PFSK-1 (cell line): ENCODE results near the gene TULP4.

ENCODE experiments used
- FOXP2 ChIP-seq: optimal IDR thresholded peaks from 2 replicates; pipeline ENCODE3; 2011; ENCODE audit warnings: borderline replicate concordance, control low read depth, inconsistent platforms; ENCODE audit not compliant: insufficient read depth; ENCODE audit errors: extremely low read length, extremely low read depth
- POLR2AphosphoS5 ChIP-seq: IDR thresholded peaks from 2 replicates; pipeline ENCODE4 v1.6.1; 2012; ENCODE audit warnings: low read depth, mild to moderate bottlenecking, control low read depth, low read length, moderate library complexity
- SIN3A ChIP-seq: IDR thresholded peaks from 2 replicates; pipeline ENCODE4 v1.6.1; 2012; ENCODE audit warnings: mild to moderate bottlenecking, low read length, moderate library complexity, borderline replicate concordance; ENCODE audit not compliant: insufficient read depth
- TAF1 ChIP-seq: IDR thresholded peaks from 2 replicates; pipeline ENCODE4 v1.6.1; 2012; ENCODE audit warnings: low read length, control low read depth, borderline replicate concordance; ENCODE audit not compliant: insufficient read depth
- TF ChIP-seq, protein P1 (sequence below), 2 experiments: IDR thresholded peaks; 2 replicates each; pipeline versions ENCODE4 v1.6.1 to v1.8.0; 2011 to 2012; ENCODE audit warnings: low read depth in 2 of 2, low read length in 2 of 2, control low read depth in 1 of 2, inconsistent platforms in 1 of 2, mild to moderate bottlenecking in 1 of 2, moderate library complexity in 1 of 2; ENCODE audit not compliant: insufficient read depth in 1 of 2

Gene TULP4

GRCh38 chr6:158528826-158529225, 216.6 kb downstream of the TULP4 start:
- TF ChIP-seq FOXP2: no peak
- no peak for TF ChIP-seq POLR2AphosphoS5
- TF ChIP-seq TAF1: no peak
- TF ChIP-seq, protein P1, sequence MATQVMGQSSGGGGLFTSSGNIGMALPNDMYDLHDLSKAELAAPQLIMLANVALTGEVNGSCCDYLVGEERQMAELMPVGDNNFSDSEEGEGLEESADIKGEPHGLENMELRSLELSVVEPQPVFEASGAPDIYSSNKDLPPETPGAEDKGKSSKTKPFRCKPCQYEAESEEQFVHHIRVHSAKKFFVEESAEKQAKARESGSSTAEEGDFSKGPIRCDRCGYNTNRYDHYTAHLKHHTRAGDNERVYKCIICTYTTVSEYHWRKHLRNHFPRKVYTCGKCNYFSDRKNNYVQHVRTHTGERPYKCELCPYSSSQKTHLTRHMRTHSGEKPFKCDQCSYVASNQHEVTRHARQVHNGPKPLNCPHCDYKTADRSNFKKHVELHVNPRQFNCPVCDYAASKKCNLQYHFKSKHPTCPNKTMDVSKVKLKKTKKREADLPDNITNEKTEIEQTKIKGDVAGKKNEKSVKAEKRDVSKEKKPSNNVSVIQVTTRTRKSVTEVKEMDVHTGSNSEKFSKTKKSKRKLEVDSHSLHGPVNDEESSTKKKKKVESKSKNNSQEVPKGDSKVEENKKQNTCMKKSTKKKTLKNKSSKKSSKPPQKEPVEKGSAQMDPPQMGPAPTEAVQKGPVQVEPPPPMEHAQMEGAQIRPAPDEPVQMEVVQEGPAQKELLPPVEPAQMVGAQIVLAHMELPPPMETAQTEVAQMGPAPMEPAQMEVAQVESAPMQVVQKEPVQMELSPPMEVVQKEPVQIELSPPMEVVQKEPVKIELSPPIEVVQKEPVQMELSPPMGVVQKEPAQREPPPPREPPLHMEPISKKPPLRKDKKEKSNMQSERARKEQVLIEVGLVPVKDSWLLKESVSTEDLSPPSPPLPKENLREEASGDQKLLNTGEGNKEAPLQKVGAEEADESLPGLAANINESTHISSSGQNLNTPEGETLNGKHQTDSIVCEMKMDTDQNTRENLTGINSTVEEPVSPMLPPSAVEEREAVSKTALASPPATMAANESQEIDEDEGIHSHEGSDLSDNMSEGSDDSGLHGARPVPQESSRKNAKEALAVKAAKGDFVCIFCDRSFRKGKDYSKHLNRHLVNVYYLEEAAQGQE (IDR thresholded peaks at IDR 0.05; ENCODE audit: insufficient read depth in 1 of 2, low read depth in 2 of 2, low read length in 2 of 2): no peak
- no peak for TF ChIP-seq SIN3A

DNA sequence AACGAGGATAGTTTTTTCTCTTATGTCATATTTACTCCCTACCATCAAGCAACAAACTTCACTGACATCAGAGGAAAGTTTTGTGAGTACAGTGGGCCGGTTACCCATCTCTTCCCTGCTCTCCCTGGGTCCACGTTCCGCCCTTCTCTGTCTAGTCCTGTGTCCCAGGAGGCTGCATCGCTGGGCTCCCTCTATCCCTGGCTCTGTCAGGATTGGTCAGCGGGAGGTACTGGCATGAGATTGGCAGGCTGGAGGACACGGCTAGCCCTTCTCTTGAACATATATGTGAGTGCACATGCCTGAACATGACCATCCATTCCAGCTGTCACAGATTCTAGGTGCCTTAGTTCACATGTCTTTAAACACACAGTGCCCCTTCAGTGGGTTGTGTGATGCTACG, 217.4 kb downstream of the TULP4 start:
- no peak for TF ChIP-seq POLR2AphosphoS5
- TF ChIP-seq, protein P1 (IDR thresholded peaks at IDR 0.05; ENCODE audit: insufficient read depth in 1 of 2, low read depth in 2 of 2, low read length in 2 of 2): no peak
- no peak for TF ChIP-seq TAF1
- no peak for TF ChIP-seq SIN3A
- TF ChIP-seq FOXP2: no peak

DNA sequence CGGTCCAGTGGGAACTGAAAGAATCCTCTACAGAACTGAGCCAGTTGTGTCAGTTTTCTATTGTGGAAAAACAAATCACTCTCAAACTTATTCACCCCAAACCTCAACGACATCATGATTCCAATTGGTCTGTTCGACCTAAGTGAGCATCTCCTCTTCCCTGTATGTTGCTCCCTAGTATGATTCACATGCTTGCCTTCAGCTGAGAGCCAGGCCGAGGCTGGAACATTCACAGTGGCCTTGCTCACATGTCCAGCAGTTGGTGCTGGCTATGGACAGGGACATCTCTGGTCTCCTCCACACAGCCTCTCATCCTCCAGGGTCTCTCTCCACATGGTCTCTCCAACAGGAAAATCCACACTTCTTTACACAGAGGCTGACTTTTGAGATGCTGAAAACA, 219.3 kb downstream of the TULP4 start:
- TF ChIP-seq FOXP2 (no peak), POLR2AphosphoS5 (no peak), SIN3A (no peak), TAF1 (no peak)
- TF ChIP-seq, protein P1 (IDR thresholded peaks at IDR 0.05; ENCODE audit: insufficient read depth in 1 of 2, low read depth in 2 of 2, low read length in 2 of 2): no peak

GRCh38 chr6:158531970-158532369, 219.7 kb downstream of the TULP4 start:
- TF ChIP-seq TAF1 (no peak), FOXP2 (no peak), POLR2AphosphoS5 (no peak)
- TF ChIP-seq, protein P1 (IDR thresholded peaks at IDR 0.05; ENCODE audit: insufficient read depth in 1 of 2, low read depth in 2 of 2, low read length in 2 of 2): no peak

- TF ChIP-seq SIN3A: peak; percentile 98
- no peak for TF ChIP-seq FOXP2
- TF ChIP-seq, protein P1 (IDR thresholded peaks at IDR 0.05; ENCODE audit: insufficient read depth in 1 of 2, low read depth in 2 of 2, low read length in 2 of 2): peak; percentile 99 to 100
Measured at GRCh38 chr6:158536084-158536890, 224.0 kb downstream of the TULP4 start.
